ENCODE results near the gene GGT7. TPM values are rescaled to one million over a fixed set of nuclear protein-coding genes. Genes with fewer than 3 reads are reported as not detected.

Gene GGT7
- total and polyA plus RNA-seq, 9 of the 15 experiments (the other 6 are each of a cell fraction or from before 2014, with no cell fraction given), result 0.04 to 18.3 (median 5.9) TPM

DNA sequence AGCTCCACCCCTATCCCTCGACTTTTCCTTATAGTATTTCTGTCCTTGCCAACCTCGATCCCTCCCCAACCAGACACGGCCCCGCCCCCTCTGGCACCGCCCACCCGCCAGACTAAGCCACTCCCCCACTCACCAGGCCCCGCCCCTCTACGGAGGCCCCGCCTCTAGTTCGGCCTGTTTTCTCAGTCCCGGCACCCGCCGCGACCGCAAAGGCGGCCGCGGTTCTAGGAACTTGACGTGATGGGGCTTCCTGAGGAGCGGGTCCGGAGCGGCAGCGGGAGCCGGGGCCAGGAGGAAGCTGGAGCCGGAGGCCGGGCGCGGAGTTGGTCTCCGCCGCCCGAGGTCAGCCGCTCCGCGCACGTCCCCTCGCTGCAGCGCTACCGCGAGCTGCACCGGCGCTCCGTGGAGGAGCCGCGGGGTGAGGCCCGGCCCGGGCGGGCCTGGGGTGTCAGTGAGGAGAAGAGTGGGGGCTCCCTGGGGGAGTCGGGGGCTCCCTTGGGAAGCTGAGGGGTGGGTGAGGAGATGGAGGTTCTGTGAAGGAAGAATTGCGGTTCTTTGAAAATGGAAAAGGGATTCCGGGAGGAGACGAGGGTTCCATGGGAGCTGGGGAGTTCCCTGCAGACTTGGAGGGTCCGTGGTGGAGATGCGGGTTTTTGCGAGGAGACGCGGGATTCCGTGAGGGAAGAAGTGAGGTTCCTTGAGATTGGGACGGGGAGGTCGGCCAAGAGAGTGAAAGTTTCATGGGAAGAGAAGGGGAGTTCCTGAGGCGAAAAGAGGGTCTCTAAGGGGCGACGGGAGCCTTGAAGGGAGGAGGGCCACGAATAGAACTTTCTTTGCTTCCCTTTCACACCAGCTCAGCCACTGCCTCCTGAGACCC lies 4.0 kb upstream of the GGT7 start, which contains the start of gene ACSS2 (continued):
- TF ChIP-seq CBX5 (IDR thresholded peaks at IDR 0.05; ENCODE audit: borderline replicate concordance, low read depth) (no peak), RBFOX2 (IDR thresholded peaks at IDR 0.05; ENCODE audit: low read depth, low read length) (peak; percentile 92), POLR2A (conservative IDR thresholded peaks at IDR 0.05) (peak; percentile 82), ESRRA (IDR thresholded peaks at IDR 0.05; ENCODE audit: borderline replicate concordance, low read depth) (peak; percentile 66; the same call in 1 of the 2 replicates), BDP1 (IDR thresholded peaks at IDR 0.05; ENCODE audit: insufficient read depth, insufficient read length) (no peak), PML (IDR thresholded peaks at IDR 0.05; ENCODE audit: low read length) (peak; percentile 53; the same call in 1 of the 2 replicates), NONO (IDR thresholded peaks at IDR 0.05; ENCODE audit: low read depth in 2 of 2, low read length in 1 of 2) (peak in 1 of 2 experiments; percentile 77; a peak in 1 of 4 replicates), PCBP1 (IDR thresholded peaks at IDR 0.05; ENCODE audit: low read depth, low read length, poor library complexity, severe bottlenecking) (peak; percentile 32), ZNF583 (CRISPR knock-in tag; IDR thresholded peaks at IDR 0.05) (no peak), EWSR1 (IDR thresholded peaks at IDR 0.05; ENCODE audit: borderline replicate concordance, low read depth, partially characterized antibody) (no peak), YY1 (IDR thresholded peaks at IDR 0.05; ENCODE audit: borderline replicate concordance in 1 of 3, control insufficient read depth in 1 of 3, extremely low read depth in 1 of 3, insufficient read depth in 3 of 3, insufficient read length in 1 of 3, insufficient replicate concordance in 2 of 3, low read depth in 1 of 3, low read length in 2 of 3) (peak in 2 of 3 experiments; percentile 52 to 78), ZNF140 (CRISPR knock-in tag; IDR thresholded peaks at IDR 0.05) (no peak), ZNF436 (CRISPR knock-in tag; IDR thresholded peaks at IDR 0.05) (no peak), HNRNPK (IDR thresholded peaks at IDR 0.05; ENCODE audit: low read depth, low read length, poor library complexity, severe bottlenecking) (no peak), ZNF586 (CRISPR knock-in tag; conservative IDR thresholded peaks at IDR 0.05) (no peak), SIN3B (IDR thresholded peaks at IDR 0.05; ENCODE audit: low read depth) (peak; percentile 60; the same call in 1 of the 2 replicates), HMGN3 (IDR thresholded peaks at IDR 0.05; ENCODE audit: borderline replicate concordance, extremely low read depth, insufficient read length, low read depth, low read length) (peak; percentile 29), CXXC5 (CRISPR knock-in tag; IDR thresholded peaks at IDR 0.05) (peak; percentile 78)
- TF ChIP-seq, protein P1, sequence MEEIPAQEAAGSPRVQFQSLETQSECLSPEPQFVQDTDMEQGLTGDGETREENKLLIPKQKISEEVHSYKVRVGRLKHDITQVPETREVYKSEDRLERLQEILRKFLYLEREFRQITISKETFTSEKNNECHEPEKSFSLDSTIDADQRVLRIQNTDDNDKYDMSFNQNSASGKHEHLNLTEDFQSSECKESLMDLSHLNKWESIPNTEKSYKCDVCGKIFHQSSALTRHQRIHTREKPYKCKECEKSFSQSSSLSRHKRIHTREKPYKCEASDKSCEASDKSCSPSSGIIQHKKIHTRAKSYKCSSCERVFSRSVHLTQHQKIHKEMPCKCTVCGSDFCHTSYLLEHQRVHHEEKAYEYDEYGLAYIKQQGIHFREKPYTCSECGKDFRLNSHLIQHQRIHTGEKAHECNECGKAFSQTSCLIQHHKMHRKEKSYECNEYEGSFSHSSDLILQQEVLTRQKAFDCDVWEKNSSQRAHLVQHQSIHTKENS (CRISPR knock-in tag; IDR thresholded peaks at IDR 0.05), result no peak
- TF ChIP-seq, protein P2, sequence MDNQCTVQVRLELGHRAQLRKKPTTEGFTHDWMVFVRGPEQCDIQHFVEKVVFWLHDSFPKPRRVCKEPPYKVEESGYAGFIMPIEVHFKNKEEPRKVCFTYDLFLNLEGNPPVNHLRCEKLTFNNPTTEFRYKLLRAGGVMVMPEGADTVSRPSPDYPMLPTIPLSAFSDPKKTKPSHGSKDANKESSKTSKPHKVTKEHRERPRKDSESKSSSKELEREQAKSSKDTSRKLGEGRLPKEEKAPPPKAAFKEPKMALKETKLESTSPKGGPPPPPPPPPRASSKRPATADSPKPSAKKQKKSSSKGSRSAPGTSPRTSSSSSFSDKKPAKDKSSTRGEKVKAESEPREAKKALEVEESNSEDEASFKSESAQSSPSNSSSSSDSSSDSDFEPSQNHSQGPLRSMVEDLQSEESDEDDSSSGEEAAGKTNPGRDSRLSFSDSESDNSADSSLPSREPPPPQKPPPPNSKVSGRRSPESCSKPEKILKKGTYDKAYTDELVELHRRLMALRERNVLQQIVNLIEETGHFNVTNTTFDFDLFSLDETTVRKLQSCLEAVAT (IDR thresholded peaks at IDR 0.05), result peak in 1 of 2 experiments; percentile 80; a peak in 2 of 4 replicates
- TF ChIP-seq, protein P3, sequence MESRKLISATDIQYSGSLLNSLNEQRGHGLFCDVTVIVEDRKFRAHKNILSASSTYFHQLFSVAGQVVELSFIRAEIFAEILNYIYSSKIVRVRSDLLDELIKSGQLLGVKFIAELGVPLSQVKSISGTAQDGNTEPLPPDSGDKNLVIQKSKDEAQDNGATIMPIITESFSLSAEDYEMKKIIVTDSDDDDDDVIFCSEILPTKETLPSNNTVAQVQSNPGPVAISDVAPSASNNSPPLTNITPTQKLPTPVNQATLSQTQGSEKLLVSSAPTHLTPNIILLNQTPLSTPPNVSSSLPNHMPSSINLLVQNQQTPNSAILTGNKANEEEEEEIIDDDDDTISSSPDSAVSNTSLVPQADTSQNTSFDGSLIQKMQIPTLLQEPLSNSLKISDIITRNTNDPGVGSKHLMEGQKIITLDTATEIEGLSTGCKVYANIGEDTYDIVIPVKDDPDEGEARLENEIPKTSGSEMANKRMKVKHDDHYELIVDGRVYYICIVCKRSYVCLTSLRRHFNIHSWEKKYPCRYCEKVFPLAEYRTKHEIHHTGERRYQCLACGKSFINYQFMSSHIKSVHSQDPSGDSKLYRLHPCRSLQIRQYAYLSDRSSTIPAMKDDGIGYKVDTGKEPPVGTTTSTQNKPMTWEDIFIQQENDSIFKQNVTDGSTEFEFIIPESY (CRISPR knock-in tag; IDR thresholded peaks at IDR 0.05), result peak; percentile 39; the same call in 1 of the 2 replicates
